Measurements from ENCODE around the gene PCDHB7.
"Not testable (repeated sequence)": the region's sequence is repeated elsewhere in the genome, so short reads cannot be mapped to it uniquely, and the experiment has no call there.

Gene PCDHB7

DNA sequence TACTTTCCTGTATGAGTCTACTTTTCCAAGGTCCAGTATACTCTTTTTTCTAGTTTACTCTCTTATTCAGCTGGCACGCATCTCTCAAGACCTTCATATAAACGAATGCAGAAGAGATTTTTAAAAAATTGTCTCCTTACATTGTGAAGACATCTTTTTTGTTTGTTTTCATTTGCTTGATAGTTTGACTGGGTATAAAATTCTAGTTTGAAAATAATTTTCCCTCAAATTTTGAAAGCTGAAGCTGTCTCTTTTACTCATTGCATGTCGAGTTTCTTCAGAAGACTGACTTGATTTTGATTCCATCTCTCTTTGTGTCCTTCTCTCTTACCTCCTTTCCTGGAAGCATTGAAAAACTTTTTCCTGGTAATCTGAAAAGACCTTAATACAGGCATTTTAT lies 23.9 kb downstream of the PCDHB7 start:
- H3K9ac ChIP-seq (ENCODE audit: low read length in 5 of 5) = no peak overlapping the region
- H3K9me3 ChIP-seq (ENCODE audit: control insufficient read depth in 5 of 5, low read length in 5 of 5) = peaks cover 32 to 57% (median 45%) of the 10 kb centered on the region in 5 donors
- H3K27ac ChIP-seq (ENCODE audit: low read depth, low read length) = no peak overlapping the region
- no peak overlapping the region for H3K4me3 ChIP-seq (ENCODE audit: low read depth in 1 of 5, low read length in 5 of 5)
- peaks cover 0 to 3% (median 0%) of the 10 kb centered on the region in 5 donors for H3K36me3 ChIP-seq (ENCODE audit: control insufficient read depth in 5 of 5, insufficient read depth in 5 of 5, low read length in 5 of 5)
- no peaks in the 10 kb centered on the region for H3K4me1 ChIP-seq (ENCODE audit: control insufficient read depth in 5 of 5, insufficient read depth in 5 of 5, low read length in 5 of 5)
- H3K27me3 ChIP-seq (ENCODE audit: control insufficient read depth in 5 of 5, insufficient read depth in 4 of 5, low read length in 5 of 5) = peaks cover 0 to 4% (median 0%) of the 10 kb centered on the region in 5 donors

DNA sequence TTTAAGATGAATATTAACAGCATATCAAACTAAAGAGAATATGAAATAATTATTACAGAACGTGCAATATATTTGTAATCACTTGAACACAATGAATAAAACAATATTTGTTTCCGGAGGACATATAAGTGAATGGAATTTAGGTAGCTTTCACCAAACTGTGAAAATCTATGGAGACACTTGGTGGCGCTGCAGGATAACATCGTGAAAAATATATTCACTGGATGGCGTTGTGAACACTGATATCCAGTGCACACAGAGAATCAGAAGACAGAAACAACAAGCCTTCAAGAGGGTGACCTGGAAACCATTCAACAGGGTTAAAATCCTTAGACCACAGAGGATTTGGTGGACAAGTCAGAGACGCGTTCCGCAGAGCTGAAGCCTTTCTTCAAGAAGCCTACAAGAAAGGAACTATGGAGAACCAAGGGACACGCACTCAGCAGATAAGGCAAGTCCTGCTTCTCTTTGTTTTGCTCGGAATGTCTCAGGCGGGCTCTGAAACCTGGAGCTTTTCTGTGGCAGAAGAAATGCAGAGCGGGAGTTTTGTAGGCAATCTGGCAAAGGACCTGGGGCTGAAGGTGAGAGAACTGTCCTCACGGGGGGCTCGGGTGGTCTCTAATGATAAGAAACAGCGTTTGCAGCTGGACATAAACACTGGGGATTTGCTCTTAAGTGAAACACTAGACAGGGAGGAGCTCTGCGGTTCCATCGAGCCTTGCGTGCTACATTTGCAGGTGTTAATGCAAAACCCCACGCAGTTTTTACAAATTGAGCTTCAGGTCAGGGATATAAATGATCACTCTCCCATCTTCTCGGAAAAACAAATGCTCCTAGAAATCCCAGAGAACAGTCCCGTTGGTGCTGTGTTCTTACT lies 27.2 kb downstream of the PCDHB7 start, which contains the start of gene PCDHB11:
PCDHB11 (plus strand) TSS at position 269 of the 877 bp plus-strand sequence; CDS start at position 417, 148 bp downstream.
- peaks cover 0 to 3% (median 0%) of the 10 kb centered on the region in 5 donors for H3K36me3 ChIP-seq (ENCODE audit: control insufficient read depth in 5 of 5, insufficient read depth in 5 of 5, low read length in 5 of 5)
- H3K27ac ChIP-seq (ENCODE audit: low read depth, low read length) = no peak within 1 kb of the TSS
- no peak within 1 kb of the TSS for H3K9ac ChIP-seq (ENCODE audit: low read length in 5 of 5)
- H3K4me1 ChIP-seq (ENCODE audit: control insufficient read depth in 5 of 5, insufficient read depth in 5 of 5, low read length in 5 of 5) = no peaks in the 10 kb centered on the region
- H3K27me3 ChIP-seq (ENCODE audit: control insufficient read depth in 5 of 5, insufficient read depth in 4 of 5, low read length in 5 of 5) = peaks cover 0 to 4% (median 0%) of the 10 kb centered on the region in 5 donors
- peaks cover 27 to 48% (median 37%) of the 10 kb centered on the region in 5 donors for H3K9me3 ChIP-seq (ENCODE audit: control insufficient read depth in 5 of 5, low read length in 5 of 5)
- peak within 1 kb of the TSS; percentile 19 to 62 (median 41) for H3K4me3 ChIP-seq (ENCODE audit: low read depth in 1 of 5, low read length in 5 of 5)

DNA sequence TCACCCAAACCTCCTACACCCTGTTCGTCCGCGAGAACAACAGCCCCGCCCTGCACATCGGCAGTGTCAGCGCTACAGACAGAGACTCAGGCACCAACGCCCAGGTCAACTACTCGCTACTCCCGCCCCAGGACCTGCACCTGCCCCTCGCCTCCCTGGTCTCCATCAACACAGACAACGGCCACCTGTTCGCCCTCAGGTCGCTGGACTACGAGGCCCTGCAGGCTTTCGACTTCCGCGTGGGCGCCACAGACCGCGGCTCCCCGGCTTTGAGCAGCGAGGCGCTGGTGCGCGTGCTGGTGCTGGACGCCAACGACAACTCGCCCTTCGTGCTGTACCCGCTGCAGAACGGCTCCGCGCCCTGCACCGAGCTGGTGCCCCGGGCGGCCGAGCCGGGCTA lies 28.7 kb downstream of the PCDHB7 start:
- H3K9ac ChIP-seq (ENCODE audit: low read length in 5 of 5); H3K27me3 ChIP-seq (ENCODE audit: control insufficient read depth in 5 of 5, insufficient read depth in 4 of 5, low read length in 5 of 5); H3K36me3 ChIP-seq (ENCODE audit: control insufficient read depth in 5 of 5, insufficient read depth in 5 of 5, low read length in 5 of 5); H3K4me1 ChIP-seq (ENCODE audit: control insufficient read depth in 5 of 5, insufficient read depth in 5 of 5, low read length in 5 of 5); H3K27ac ChIP-seq (ENCODE audit: low read depth, low read length): not testable (repeated sequence)
- H3K4me3 ChIP-seq (ENCODE audit: low read depth in 1 of 5, low read length in 5 of 5) = peak overlapping the region in 2 of 5 donors; percentile 16 to 37
- H3K9me3 ChIP-seq (ENCODE audit: control insufficient read depth in 5 of 5, low read length in 5 of 5) = peaks cover 27 to 46% (median 32%) of the 10 kb centered on the region in 5 donors

DNA sequence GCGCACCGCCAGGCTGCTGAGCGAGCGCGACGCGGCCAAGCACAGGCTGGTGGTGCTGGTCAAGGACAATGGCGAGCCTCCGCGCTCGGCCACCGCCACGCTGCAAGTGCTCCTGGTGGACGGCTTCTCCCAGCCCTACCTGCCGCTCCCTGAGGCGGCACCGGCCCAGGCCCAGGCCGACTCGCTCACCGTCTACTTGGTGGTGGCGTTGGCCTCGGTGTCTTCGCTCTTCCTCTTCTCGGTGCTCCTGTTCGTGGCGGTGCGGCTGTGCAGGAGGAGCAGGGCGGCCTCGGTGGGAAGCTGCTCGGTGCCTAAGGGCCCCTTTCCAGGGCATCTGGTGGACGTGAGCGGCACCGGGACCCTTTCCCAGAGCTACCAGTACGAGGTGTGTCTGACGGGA lies 29.2 kb downstream of the PCDHB7 start:
- H3K4me3 ChIP-seq (ENCODE audit: low read depth in 1 of 5, low read length in 5 of 5); H3K4me1 ChIP-seq (ENCODE audit: control insufficient read depth in 5 of 5, insufficient read depth in 5 of 5, low read length in 5 of 5); H3K9ac ChIP-seq (ENCODE audit: low read length in 5 of 5); H3K27ac ChIP-seq (ENCODE audit: low read depth, low read length); H3K36me3 ChIP-seq (ENCODE audit: control insufficient read depth in 5 of 5, insufficient read depth in 5 of 5, low read length in 5 of 5); H3K27me3 ChIP-seq (ENCODE audit: control insufficient read depth in 5 of 5, insufficient read depth in 4 of 5, low read length in 5 of 5): not testable (repeated sequence)
- peaks cover 22 to 41% (median 29%) of the 10 kb centered on the region in 5 donors for H3K9me3 ChIP-seq (ENCODE audit: control insufficient read depth in 5 of 5, low read length in 5 of 5)

DNA sequence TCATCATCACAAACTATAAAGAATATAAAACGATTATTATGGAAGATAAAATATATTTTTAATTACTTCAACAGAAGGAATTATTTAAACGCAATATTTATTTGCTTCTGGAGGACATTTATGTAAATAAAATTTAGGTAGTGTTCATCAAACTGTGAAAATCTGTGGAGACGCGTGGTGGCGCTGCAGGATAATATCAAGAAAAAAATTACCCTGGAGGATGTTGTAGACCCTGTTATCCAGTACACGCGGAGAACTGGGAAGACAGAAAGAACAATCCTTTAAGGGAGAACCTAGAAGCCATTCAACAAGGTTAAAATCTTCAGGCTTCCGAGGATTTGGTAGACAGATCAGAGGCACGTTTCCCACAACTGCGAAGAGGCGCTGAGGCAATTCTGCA lies 36.0 kb downstream of the PCDHB7 start, which contains the start of gene PCDHB12:
PCDHB12 (plus strand) TSS at position 242 of the 400 bp plus-strand sequence. CDS start 189 bp downstream, outside the sequence.
- Histone ChIP-seq H3K27me3 (ENCODE audit: control insufficient read depth in 5 of 5, insufficient read depth in 4 of 5, low read length in 5 of 5) (no peaks in the 10 kb centered on the region), H3K4me1 (ENCODE audit: control insufficient read depth in 5 of 5, insufficient read depth in 5 of 5, low read length in 5 of 5) (peaks cover 0 to 7% (median 0%) of the 10 kb centered on the region in 5 donors), H3K9ac (ENCODE audit: low read length in 5 of 5) (no peak within 1 kb of the TSS), H3K27ac (ENCODE audit: low read depth, low read length) (no peak within 1 kb of the TSS), H3K36me3 (ENCODE audit: control insufficient read depth in 5 of 5, insufficient read depth in 5 of 5, low read length in 5 of 5) (no peaks in the 10 kb centered on the region), H3K4me3 (ENCODE audit: low read depth in 1 of 5, low read length in 5 of 5) (peak within 1 kb of the TSS; percentile 29 to 53 (median 44)), H3K9me3 (ENCODE audit: control insufficient read depth in 5 of 5, low read length in 5 of 5) (peaks cover 7 to 45% (median 18%) of the 10 kb centered on the region in 5 donors)

DNA sequence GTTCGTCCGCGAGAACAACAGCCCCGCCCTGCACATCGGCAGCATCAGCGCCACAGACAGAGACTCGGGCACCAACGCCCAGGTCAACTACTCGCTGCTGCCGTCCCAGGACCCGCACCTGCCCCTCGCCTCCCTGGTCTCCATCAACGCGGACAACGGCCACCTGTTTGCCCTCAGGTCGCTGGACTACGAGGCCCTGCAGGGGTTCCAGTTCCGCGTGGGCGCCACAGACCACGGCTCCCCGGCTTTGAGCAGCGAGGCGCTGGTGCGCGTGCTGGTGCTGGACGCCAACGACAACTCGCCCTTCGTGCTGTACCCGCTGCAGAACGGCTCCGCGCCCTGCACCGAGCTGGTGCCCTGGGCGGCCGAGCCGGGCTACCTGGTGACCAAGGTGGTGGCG lies 37.8 kb downstream of the PCDHB7 start:
- H3K27me3 ChIP-seq (ENCODE audit: control insufficient read depth in 5 of 5, insufficient read depth in 4 of 5, low read length in 5 of 5); H3K27ac ChIP-seq (ENCODE audit: low read depth, low read length); H3K4me1 ChIP-seq (ENCODE audit: control insufficient read depth in 5 of 5, insufficient read depth in 5 of 5, low read length in 5 of 5); H3K36me3 ChIP-seq (ENCODE audit: control insufficient read depth in 5 of 5, insufficient read depth in 5 of 5, low read length in 5 of 5); H3K9ac ChIP-seq (ENCODE audit: low read length in 5 of 5): not testable (repeated sequence)
- Histone ChIP-seq H3K4me3 (ENCODE audit: low read depth in 1 of 5, low read length in 5 of 5) (peak overlapping the region in 1 of 5 donors; percentile 22), H3K9me3 (ENCODE audit: control insufficient read depth in 5 of 5, low read length in 5 of 5) (peaks cover 11 to 49% (median 26%) of the 10 kb centered on the region in 5 donors)

DNA sequence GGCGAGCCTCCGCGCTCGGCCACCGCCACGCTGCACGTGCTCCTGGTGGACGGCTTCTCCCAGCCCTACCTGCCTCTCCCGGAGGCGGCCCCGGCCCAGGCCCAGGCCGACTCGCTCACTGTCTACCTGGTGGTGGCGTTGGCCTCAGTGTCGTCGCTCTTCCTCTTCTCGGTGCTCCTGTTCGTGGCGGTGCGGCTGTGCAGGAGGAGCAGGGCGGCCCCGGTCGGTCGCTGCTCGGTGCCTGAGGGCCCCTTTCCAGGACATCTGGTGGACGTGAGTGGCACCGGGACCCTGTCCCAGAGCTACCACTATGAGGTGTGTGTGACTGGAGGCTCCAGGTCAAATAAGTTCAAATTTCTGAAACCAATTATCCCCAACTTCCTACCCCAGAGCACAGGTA lies 38.4 kb downstream of the PCDHB7 start:
- H3K4me1 ChIP-seq (ENCODE audit: control insufficient read depth in 5 of 5, insufficient read depth in 5 of 5, low read length in 5 of 5); H3K36me3 ChIP-seq (ENCODE audit: control insufficient read depth in 5 of 5, insufficient read depth in 5 of 5, low read length in 5 of 5); H3K4me3 ChIP-seq (ENCODE audit: low read depth in 1 of 5, low read length in 5 of 5); H3K27me3 ChIP-seq (ENCODE audit: control insufficient read depth in 5 of 5, insufficient read depth in 4 of 5, low read length in 5 of 5); H3K9ac ChIP-seq (ENCODE audit: low read length in 5 of 5); H3K27ac ChIP-seq (ENCODE audit: low read depth, low read length): not testable (repeated sequence)
- H3K9me3 ChIP-seq (ENCODE audit: control insufficient read depth in 5 of 5, low read length in 5 of 5) = peaks cover 14 to 51% (median 29%) of the 10 kb centered on the region in 5 donors

DNA sequence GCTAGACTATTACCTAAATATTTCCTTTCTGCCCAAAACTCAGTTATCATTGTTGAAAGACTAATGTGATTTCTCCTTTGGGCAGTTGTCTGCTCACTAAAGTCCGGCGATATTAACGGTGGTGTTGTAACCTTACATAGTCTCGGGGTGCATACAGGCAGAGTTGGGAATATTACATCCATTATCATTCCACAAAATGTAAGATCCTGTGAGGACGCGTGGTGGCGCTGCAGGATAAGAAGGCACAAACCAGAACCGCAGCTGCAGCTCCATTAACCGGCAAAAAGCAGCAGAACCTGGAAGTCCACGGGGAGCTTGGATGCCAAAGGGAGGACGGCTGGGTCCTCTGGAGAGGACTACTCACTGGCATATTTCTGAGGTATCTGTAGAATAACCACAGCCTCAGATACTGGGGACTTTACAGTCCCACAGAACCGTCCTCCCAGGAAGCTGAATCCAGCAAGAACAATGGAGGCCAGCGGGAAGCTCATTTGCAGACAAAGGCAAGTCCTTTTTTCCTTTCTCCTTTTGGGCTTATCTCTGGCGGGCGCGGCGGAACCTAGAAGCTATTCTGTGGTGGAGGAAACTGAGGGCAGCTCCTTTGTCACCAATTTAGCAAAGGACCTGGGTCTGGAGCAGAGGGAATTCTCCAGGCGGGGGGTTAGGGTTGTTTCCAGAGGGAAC lies 41.4 kb downstream of the PCDHB7 start, which contains the start of gene PCDHB13:
PCDHB13 (plus strand) TSS at position 264 of the 684 bp plus-strand sequence; CDS start at position 469, 205 bp downstream.
- H3K4me3 ChIP-seq (ENCODE audit: low read depth in 1 of 5, low read length in 5 of 5) = peak within 1 kb of the TSS; percentile 37 to 53 (median 44)
- not testable (repeated sequence) for H3K4me1 ChIP-seq (ENCODE audit: control insufficient read depth in 5 of 5, insufficient read depth in 5 of 5, low read length in 5 of 5); H3K27ac ChIP-seq (ENCODE audit: low read depth, low read length); H3K9ac ChIP-seq (ENCODE audit: low read length in 5 of 5); H3K27me3 ChIP-seq (ENCODE audit: control insufficient read depth in 5 of 5, insufficient read depth in 4 of 5, low read length in 5 of 5); H3K36me3 ChIP-seq (ENCODE audit: control insufficient read depth in 5 of 5, insufficient read depth in 5 of 5, low read length in 5 of 5)
- peaks cover 19 to 56% (median 34%) of the 10 kb centered on the region in 5 donors for H3K9me3 ChIP-seq (ENCODE audit: control insufficient read depth in 5 of 5, low read length in 5 of 5)

DNA sequence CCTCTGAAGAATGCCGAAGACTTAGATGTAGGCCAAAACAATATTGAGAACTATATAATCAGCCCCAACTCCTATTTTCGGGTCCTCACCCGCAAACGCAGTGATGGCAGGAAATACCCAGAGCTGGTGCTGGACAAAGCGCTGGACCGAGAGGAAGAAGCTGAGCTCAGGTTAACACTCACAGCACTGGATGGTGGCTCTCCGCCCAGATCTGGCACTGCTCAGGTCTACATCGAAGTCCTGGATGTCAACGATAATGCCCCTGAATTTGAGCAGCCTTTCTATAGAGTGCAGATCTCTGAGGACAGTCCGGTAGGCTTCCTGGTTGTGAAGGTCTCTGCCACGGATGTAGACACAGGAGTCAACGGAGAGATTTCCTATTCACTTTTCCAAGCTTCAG lies 42.1 kb downstream of the PCDHB7 start:
- H3K36me3 ChIP-seq (ENCODE audit: control insufficient read depth in 5 of 5, insufficient read depth in 5 of 5, low read length in 5 of 5); H3K27me3 ChIP-seq (ENCODE audit: control insufficient read depth in 5 of 5, insufficient read depth in 4 of 5, low read length in 5 of 5); H3K4me1 ChIP-seq (ENCODE audit: control insufficient read depth in 5 of 5, insufficient read depth in 5 of 5, low read length in 5 of 5); H3K9ac ChIP-seq (ENCODE audit: low read length in 5 of 5); H3K27ac ChIP-seq (ENCODE audit: low read depth, low read length): not testable (repeated sequence)
- Histone ChIP-seq H3K9me3 (ENCODE audit: control insufficient read depth in 5 of 5, low read length in 5 of 5) (peaks cover 20 to 55% (median 33%) of the 10 kb centered on the region in 5 donors), H3K4me3 (ENCODE audit: low read depth in 1 of 5, low read length in 5 of 5) (peak overlapping the region in 4 of 5 donors; percentile 19 to 44 (median 30))

DNA sequence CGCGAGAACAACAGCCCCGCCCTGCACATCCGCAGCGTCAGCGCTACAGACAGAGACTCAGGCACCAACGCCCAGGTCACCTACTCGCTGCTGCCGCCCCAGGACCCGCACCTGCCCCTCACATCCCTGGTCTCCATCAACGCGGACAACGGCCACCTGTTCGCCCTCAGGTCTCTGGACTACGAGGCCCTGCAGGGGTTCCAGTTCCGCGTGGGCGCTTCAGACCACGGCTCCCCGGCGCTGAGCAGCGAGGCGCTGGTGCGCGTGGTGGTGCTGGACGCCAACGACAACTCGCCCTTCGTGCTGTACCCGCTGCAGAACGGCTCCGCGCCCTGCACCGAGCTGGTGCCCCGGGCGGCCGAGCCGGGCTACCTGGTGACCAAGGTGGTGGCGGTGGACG lies 43.1 kb downstream of the PCDHB7 start:
- H3K9ac ChIP-seq (ENCODE audit: low read length in 5 of 5); H3K27me3 ChIP-seq (ENCODE audit: control insufficient read depth in 5 of 5, insufficient read depth in 4 of 5, low read length in 5 of 5); H3K27ac ChIP-seq (ENCODE audit: low read depth, low read length); H3K4me1 ChIP-seq (ENCODE audit: control insufficient read depth in 5 of 5, insufficient read depth in 5 of 5, low read length in 5 of 5); H3K36me3 ChIP-seq (ENCODE audit: control insufficient read depth in 5 of 5, insufficient read depth in 5 of 5, low read length in 5 of 5): not testable (repeated sequence)
- Histone ChIP-seq H3K9me3 (ENCODE audit: control insufficient read depth in 5 of 5, low read length in 5 of 5) (peaks cover 20 to 53% (median 35%) of the 10 kb centered on the region in 5 donors), H3K4me3 (ENCODE audit: low read depth in 1 of 5, low read length in 5 of 5) (peak overlapping the region in 3 of 5 donors; percentile 24 to 44 (median 37))
